ENCODE results near the gene PIP4K2B. TPM values are rescaled to one million over a fixed set of nuclear protein-coding genes. Genes with fewer than 3 reads are reported as not detected.

The PIP4K2B gene
- total and polyA plus RNA-seq, 9 of the 15 experiments (the other 6 are each of a cell fraction or from before 2014, with no cell fraction given) = 3.7 to 29.9 (median 23.0) TPM

DNA sequence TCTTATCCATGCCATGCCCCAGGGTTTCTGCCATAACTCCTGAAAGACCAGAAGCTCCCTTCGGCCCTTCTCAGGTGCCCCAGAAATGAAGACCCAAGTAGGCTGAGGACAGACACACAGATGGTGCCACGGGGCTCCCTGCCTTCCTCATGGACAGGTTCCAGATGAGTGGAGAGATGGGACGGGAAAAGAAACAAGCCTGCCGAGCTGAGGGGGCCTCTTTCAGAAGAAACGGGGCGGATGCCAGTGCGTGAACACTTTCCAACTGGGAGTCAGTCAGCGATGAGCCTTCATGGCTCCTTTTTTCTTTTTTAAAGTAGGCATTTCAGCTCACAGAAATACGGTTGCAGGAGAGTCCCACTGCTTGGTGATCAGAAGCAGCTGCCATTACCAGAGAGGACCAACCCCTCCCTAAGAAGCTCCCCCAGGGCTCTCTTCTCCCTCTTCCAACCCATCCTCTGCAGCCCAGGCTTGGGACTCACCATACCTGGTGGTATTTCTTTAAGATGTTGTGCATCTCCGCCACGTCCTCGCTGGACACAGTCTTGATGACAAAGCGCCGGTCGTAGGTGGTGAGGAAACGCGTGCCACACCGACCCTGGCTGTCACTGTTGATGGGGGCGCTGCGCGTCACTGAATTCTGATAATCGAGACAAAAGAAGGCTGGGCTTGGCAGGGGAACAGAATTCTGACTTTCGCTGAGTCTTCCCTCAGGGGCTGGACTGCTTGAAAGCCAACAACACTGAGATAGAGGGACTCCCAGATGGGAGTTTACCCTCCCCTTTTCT, 19.2 kb downstream of the PIP4K2B start:
- POLR2A ChIA-PET = interaction anchor here (0.6 to 1.6 kb wide), 4 partner anchors 15 to 315 kb away, joined by 3 to 6 read pairs (median 3); no protein-coding TSS in a partner anchor

More for the DNA sequence above, 19.2 kb downstream of the PIP4K2B start:
- Histone ChIP-seq H4K20me1 (replicated peaks; ENCODE audit: control insufficient read depth, insufficient read depth, low read length) (no peaks in the 10 kb centered on the region), H3K9me3 (replicated peaks; ENCODE audit: control insufficient read depth, insufficient read depth, low read depth, low read length) (no peaks in the 10 kb centered on the region), H2AFZ (ENCODE audit: low read depth, low read length) (no peak overlapping the region), H3K36me3 (ENCODE audit: control insufficient read depth, insufficient read depth, low read length) (peaks cover 84% of the 10 kb centered on the region), H3K9ac (ENCODE audit: insufficient read depth in 1 of 2, low read depth in 2 of 2, low read length in 2 of 2) (no peak overlapping the region), H3K9me1 (ENCODE audit: control insufficient read depth, insufficient read depth, low read length) (no peaks in the 10 kb centered on the region), H3K27ac (ENCODE audit: extremely low read depth, low read depth, low read length) (no peak overlapping the region), H3K4me1 (replicated peaks in 1 of 2; ENCODE audit: control insufficient read depth in 2 of 2, insufficient read depth in 2 of 2, low read length in 2 of 2) (no peaks in the 10 kb centered on the region), H3K79me2 (ENCODE audit: control insufficient read depth, insufficient read depth, low read length) (no peaks in the 10 kb centered on the region), H3K4me2 (ENCODE audit: insufficient read depth, low read length) (no peak overlapping the region), H3K27me3 (ENCODE audit: control insufficient read depth in 2 of 2, insufficient read depth in 2 of 2, low read length in 2 of 2) (no peaks in the 10 kb centered on the region), H3K4me3 (no peak overlapping the region)
- ATAC-seq = no peak
- 87% methylated on average over 20 of the region's 23 CpGs for WGBS (ENCODE audit: insufficient coverage, low coverage, missing lambda C conversion rate)
- no TSS peak for BruUV-seq (replicated peaks)
- TF ChIP-seq ZNF764 (CRISPR knock-in tag; IDR thresholded peaks at IDR 0.05; ENCODE audit: low read depth) (no peak), CBFA2T2 (conservative IDR thresholded peaks at IDR 0.05) (no peak), NR3C1 (CRISPR knock-in tag; IDR thresholded peaks at IDR 0.05) (no peak), U2AF1 (optimal IDR thresholded peaks at IDR 0.05; ENCODE audit: low read depth, low read length) (no peak), SREBF2 (CRISPR knock-in tag; IDR thresholded peaks at IDR 0.05) (no peak), WHSC1 (IDR thresholded peaks at IDR 0.05; ENCODE audit: low read length) (no peak), POLR2H (tag; IDR thresholded peaks at IDR 0.05; ENCODE audit: low read depth) (no peak), RBM25 (IDR thresholded peaks at IDR 0.05; ENCODE audit: low read depth, low read length, severe bottlenecking) (no peak), CREM (IDR thresholded peaks at IDR 0.05; ENCODE audit: low read depth) (no peak), FOS (IDR thresholded peaks at IDR 0.05; ENCODE audit: extremely low read depth, insufficient read length) (no peak), PML (IDR thresholded peaks at IDR 0.05; ENCODE audit: low read length) (no peak), MED1 (CRISPR knock-in tag; IDR thresholded peaks at IDR 0.05; ENCODE audit: borderline replicate concordance) (no peak)
- TF ChIP-seq, protein P1, sequence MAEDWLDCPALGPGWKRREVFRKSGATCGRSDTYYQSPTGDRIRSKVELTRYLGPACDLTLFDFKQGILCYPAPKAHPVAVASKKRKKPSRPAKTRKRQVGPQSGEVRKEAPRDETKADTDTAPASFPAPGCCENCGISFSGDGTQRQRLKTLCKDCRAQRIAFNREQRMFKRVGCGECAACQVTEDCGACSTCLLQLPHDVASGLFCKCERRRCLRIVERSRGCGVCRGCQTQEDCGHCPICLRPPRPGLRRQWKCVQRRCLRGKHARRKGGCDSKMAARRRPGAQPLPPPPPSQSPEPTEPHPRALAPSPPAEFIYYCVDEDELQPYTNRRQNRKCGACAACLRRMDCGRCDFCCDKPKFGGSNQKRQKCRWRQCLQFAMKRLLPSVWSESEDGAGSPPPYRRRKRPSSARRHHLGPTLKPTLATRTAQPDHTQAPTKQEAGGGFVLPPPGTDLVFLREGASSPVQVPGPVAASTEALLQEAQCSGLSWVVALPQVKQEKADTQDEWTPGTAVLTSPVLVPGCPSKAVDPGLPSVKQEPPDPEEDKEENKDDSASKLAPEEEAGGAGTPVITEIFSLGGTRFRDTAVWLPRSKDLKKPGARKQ (CRISPR knock-in tag; IDR thresholded peaks at IDR 0.05) = no peak
- in situ Hi-C loops (cut with MboI) (no loop called here), intact Hi-C loops (cut with micrococcal nuclease) (no loop called here)
- FAIRE-seq = no peak
- CTCF ChIA-PET (ENCODE audit: low intra/inter-chr PET ratio) = no interaction called here
- DNase-seq (ENCODE audit: extremely low read depth in 1 of 4, low spot score in 3 of 4) = no peak
